ENCODE data around the gene CAPZA2. TPM values are rescaled to one million over a fixed set of nuclear protein-coding genes. Genes with fewer than 3 reads are reported as not detected.
"Not testable (repeated sequence)": the region's sequence is repeated elsewhere in the genome, so short reads cannot be mapped to it uniquely, and the experiment has no call there.

The CAPZA2 gene
- 10 to 100 TPM; 93.6 to 96.5 TPM for total RNA-seq
- polyA plus RNA-seq (2013, experiment 1 of 2): 60.8 TPM
- 74.1 TPM for polyA plus RNA-seq (2013, experiment 2 of 2)
- total RNA-seq: 57.5 to 198 (median 106) reads per million in 172 experiments

- peaks cover 43% of the 10 kb centered on the region for H3K4me1 Mint-ChIP-seq (ENCODE audit: low read depth)
- ChIA-PET CTCF (interaction anchor here (0.9 to 1.3 kb wide), 2 partner anchors 8 to 10 kb away, joined by 3 read pairs; no protein-coding TSS in a partner anchor), POLR2A (interaction anchor here (1.2 kb wide), 1 partner anchor 652 kb away, joined by 3 read pairs; the partner anchor contains the start of gene TES)
Measured at GRCh38 chr7:116862234-116862950, at the start of gene CAPZA2. Gene CAPZA2 (plus strand): TSS chr7:116862587. CDS start chr7:116862612, 25 bp downstream.

GRCh38 chr7:116812860-116813259, 49.5 kb upstream of the CAPZA2 start:
- no peaks in the 10 kb centered on the region for H3K9me3 Mint-ChIP-seq
- no peaks in the 10 kb centered on the region for H3K36me3 Mint-ChIP-seq (ENCODE audit: low read depth)
- no peak overlapping the region for H3K4me3 Mint-ChIP-seq
- H3K4me3 ChIP-seq (ENCODE audit: low read length): no peak overlapping the region
- no peaks in the 10 kb centered on the region for H3K27me3 ChIP-seq (ENCODE audit: control insufficient read depth in 1 of 2, insufficient read depth in 2 of 2, low read length in 2 of 2)
- CTCF ChIA-PET: no interaction called here
- TF ChIP-seq CTCF (IDR thresholded peaks at IDR 0.05): no peak
- no peak overlapping the region for H3K27ac Mint-ChIP-seq
- POLR2A ChIA-PET: no interaction called here
- no peaks in the 10 kb centered on the region for H3K4me1 ChIP-seq (ENCODE audit: insufficient read depth, low read length)
- H3K27ac ChIP-seq (ENCODE audit: low read depth in 1 of 2, low read length in 2 of 2): no peak overlapping the region
- no peaks in the 10 kb centered on the region for H3K9me3 ChIP-seq (ENCODE audit: control insufficient read depth in 1 of 2, insufficient read depth in 1 of 2, low read length in 2 of 2)
- no peaks in the 10 kb centered on the region for H3K4me1 Mint-ChIP-seq (ENCODE audit: low read depth)
- H3K36me3 ChIP-seq (ENCODE audit: insufficient read depth, low read length): no peaks in the 10 kb centered on the region
- no peak for DNase-seq
- ATAC-seq (ENCODE audit: poor library complexity): no peak
- no peaks in the 10 kb centered on the region for H3K27me3 Mint-ChIP-seq
- intact Hi-C loops (cut with DNase I, micrococcal nuclease): loop anchor here in 1 of 2 experiments (5.0 kb wide), 1 partner anchor 576 kb away; no protein-coding TSS in a partner anchor

More at GRCh38 chr7:116862234-116862950, at the start of gene CAPZA2:
- Mint-ChIP-seq H3K27me3 (peaks cover 8% of the 10 kb centered on the region), H3K27ac (peak within 1 kb of the TSS; percentile 94), H3K9me3 (no peaks in the 10 kb centered on the region), H3K4me3 (peak within 1 kb of the TSS; percentile 99), H3K36me3 (ENCODE audit: low read depth) (peaks cover 11% of the 10 kb centered on the region)
- H3K27ac ChIP-seq (ENCODE audit: low read depth in 1 of 2, low read length in 2 of 2): peak within 1 kb of the TSS; percentile 33 to 79
- H3K27me3 ChIP-seq (ENCODE audit: control insufficient read depth in 1 of 2, insufficient read depth in 2 of 2, low read length in 2 of 2): no peaks in the 10 kb centered on the region
- intact Hi-C loops (cut with DNase I, micrococcal nuclease): loop anchor here (5.0 to 10.0 kb wide), 4 partner anchors 52 to 1948 kb away; partner anchors contain the start of gene ST7 (in 1 of the 2)
- TF ChIP-seq CTCF (IDR thresholded peaks at IDR 0.05): peak; percentile 22
- no peaks in the 10 kb centered on the region for H3K36me3 ChIP-seq (ENCODE audit: insufficient read depth, low read length)
- DNase-seq: peak; percentile 88 to 99 (median 94)
- H3K4me1 ChIP-seq (ENCODE audit: insufficient read depth, low read length): peaks cover 23% of the 10 kb centered on the region
- no peaks in the 10 kb centered on the region for H3K9me3 ChIP-seq (ENCODE audit: control insufficient read depth in 1 of 2, insufficient read depth in 1 of 2, low read length in 2 of 2)
- ATAC-seq (ENCODE audit: poor library complexity): peak; percentile 86
- H3K4me3 ChIP-seq (ENCODE audit: low read length): peak within 1 kb of the TSS; percentile 79

GRCh38 chr7:116813371-116813770, 49.0 kb upstream of the CAPZA2 start:
- H3K4me3 ChIP-seq (ENCODE audit: low read length); H3K4me1 Mint-ChIP-seq (ENCODE audit: low read depth); H3K36me3 Mint-ChIP-seq (ENCODE audit: low read depth); H3K27ac Mint-ChIP-seq; H3K9me3 ChIP-seq (ENCODE audit: control insufficient read depth in 1 of 2, insufficient read depth in 1 of 2, low read length in 2 of 2); H3K4me1 ChIP-seq (ENCODE audit: insufficient read depth, low read length); H3K36me3 ChIP-seq (ENCODE audit: insufficient read depth, low read length); H3K27me3 Mint-ChIP-seq; DNase-seq; POLR2A ChIA-PET; H3K27me3 ChIP-seq (ENCODE audit: control insufficient read depth in 1 of 2, insufficient read depth in 2 of 2, low read length in 2 of 2); CTCF ChIA-PET; H3K27ac ChIP-seq (ENCODE audit: low read depth in 1 of 2, low read length in 2 of 2); ATAC-seq (ENCODE audit: poor library complexity); H3K4me3 Mint-ChIP-seq; H3K9me3 Mint-ChIP-seq: not testable (repeated sequence)
- intact Hi-C loops (cut with DNase I, micrococcal nuclease): loop anchor here in 1 of 2 experiments (5.0 kb wide), 1 partner anchor 576 kb away; no protein-coding TSS in a partner anchor

Data from CD4-positive, alpha-beta T cell (primary cell).